Epithelial cell of proximal tubule (primary cell): ENCODE data around the gene FAT1. TPM values are rescaled to one million over a fixed set of nuclear protein-coding genes. Genes with fewer than 3 reads are reported as not detected.

Source experiments
- DNase-seq: peaks from one replicate; pipeline ENCODE4 v3.0.0-alpha.2; 2011; ENCODE audit warnings: low read depth
- H3K4me3 ChIP-seq: 2 replicates; pipeline ENCODE4 v1.5.1; 2011; ENCODE audit warnings: low read depth, mild to moderate bottlenecking, low read length
- CTCF ChIP-seq: conservative IDR thresholded peaks from 2 replicates; pipeline ENCODE4 v1.5.1; 2012; ENCODE audit warnings: low read depth, mild to moderate bottlenecking, low read length
- total RNA-seq: library from RNA; depleted of rRNA; stranded (reverse); fragments of >200 nt; gene quantifications from 2 replicates; pipeline ENCODE4 v1.2.3, GENCODE V29; 2015

Gene FAT1
- total RNA-seq, 1 donor from 2014 or later: 178 TPM

GRCh38 chr4:186704057-186704456, 19.6 kb downstream of the FAT1 start:
- H3K4me3 ChIP-seq: no peak overlapping the region
- no peak for TF ChIP-seq CTCF
- DNase-seq: no peak

GRCh38 chr4:186703510-186703909, 20.1 kb downstream of the FAT1 start:
- H3K4me3 ChIP-seq: no peak overlapping the region
- no peak for TF ChIP-seq CTCF
- DNase-seq: no peak

- no peak for TF ChIP-seq CTCF
- no peak overlapping the region for H3K4me3 ChIP-seq
- DNase-seq: no peak
Observed at GRCh38 chr4:186702940-186703339, 20.7 kb downstream of the FAT1 start.

- TF ChIP-seq CTCF: no peak
- DNase-seq: no peak
- no peak overlapping the region for H3K4me3 ChIP-seq
Observed at GRCh38 chr4:186702297-186702696, 21.4 kb downstream of the FAT1 start.

GRCh38 chr4:186701788-186702187, 21.9 kb downstream of the FAT1 start:
- no peak for DNase-seq
- no peak overlapping the region for H3K4me3 ChIP-seq
- no peak for TF ChIP-seq CTCF

- DNase-seq: no peak
Observed at GRCh38 chr4:186701273-186701672, 22.4 kb downstream of the FAT1 start.

More at GRCh38 chr4:186701273-186701672, 22.4 kb downstream of the FAT1 start:
- H3K4me3 ChIP-seq: no peak overlapping the region
- TF ChIP-seq CTCF: no peak
